Stomach (tissue), 9 donors: ENCODE results near the gene PRKN. TPM values are rescaled to one million over a fixed set of nuclear protein-coding genes. Genes with fewer than 3 reads are reported as not detected.

Experiments
- DNase-seq, 2 donors: peaks; one replicate each; pipeline versions ENCODE4 v3.0.0 to v3.0.0-alpha.2; 2013 to 2019
- H3K27ac ChIP-seq, 5 donors: fragments of 200-600 bp in 4 of 5; sonication (generic) in 4 of 5; one replicate each; pipeline ENCODE4 v1.5.1; 2013 to 2019; ENCODE audit warnings: mild to moderate bottlenecking in 1 of 5, moderate library complexity in 1 of 5
- H3K27me3 ChIP-seq, 3 donors: fragments of 200-600 bp; sonication (generic); one replicate each; pipeline ENCODE4 v1.5.1; 2017 to 2019; ENCODE audit warnings: mixed run types in 1 of 3
- H3K36me3 ChIP-seq, 4 donors: fragments of 200-600 bp; sonication (generic); 1 replicate in 3 of 4; 2 replicates in 1 of 4; pipeline ENCODE4 v1.5.1; 2016 to 2019
- H3K4me1 ChIP-seq, 4 donors: fragments of 200-600 bp; sonication (generic); one replicate each; pipeline ENCODE4 v1.5.1; 2016 to 2019
- H3K4me3 ChIP-seq, 4 donors: fragments of 200-600 bp; sonication (generic) in 3 of 4; one replicate each; pipeline ENCODE4 v1.5.1; 2016 to 2019; ENCODE audit warnings: mild to moderate bottlenecking in 1 of 4
- H3K9me3 ChIP-seq, 4 donors: fragments of 200-600 bp; sonication (generic); one replicate each; pipeline ENCODE4 v1.5.1; 2016 to 2019
- CTCF ChIP-seq, 7 experiments: fragments of 450-650 bp in 4 of 7; fragments of 200-600 bp in 3 of 7; sonication (generic) in 3 of 7; IDR thresholded peaks; one replicate each; pipeline ENCODE4 v1.5.1; 2016 to 2019; ENCODE audit warnings: antibody characterized with exemption in 7 of 7, control low read depth in 2 of 7, mild to moderate bottlenecking in 1 of 7
- EP300 ChIP-seq: sonication (generic); formaldehyde crosslinking; IDR thresholded peaks from one replicate; pipeline ENCODE4 v1.6.1; 2017; ENCODE audit warnings: antibody characterized with exemption
- POLR2A ChIP-seq, 4 donors: fragments of 450-650 bp; IDR thresholded peaks; one replicate each; pipeline ENCODE4 v1.6.1; 2016; ENCODE audit warnings: antibody characterized with exemption in 4 of 4, control low read depth in 2 of 4, mild to moderate bottlenecking in 1 of 4, moderate library complexity in 1 of 4
- POLR2AphosphoS5 ChIP-seq, 3 donors: sonication (generic); formaldehyde crosslinking; IDR thresholded peaks; one replicate each; pipeline ENCODE4 v1.6.1; 2016; ENCODE audit warnings: antibody characterized with exemption in 3 of 3
- WGBS, 5 donors: extraction: QIAGEN DNeasy Blood & Tissue Kit in 3 of 5; methylation state at CpG; one replicate each; pipeline versions ENCODE4 v1.1.5 to v1.1.7; 2013 to 2018; 5-methylcytosine and 5-hydroxymethylcytosine counted together
- intact Hi-C: fragments of 100-400 bp; cut with DNase I; formaldehyde crosslinking; loops from one replicate; pipeline ENCODE4 v1.15.1; 2023; ENCODE audit warnings: low total_unique reads
- polyA plus RNA-seq, 3 donors: library from polyadenylated mRNA; stranded (reverse); fragments of 200-250 nt; gene quantifications; one replicate each; pipeline ENCODE4 v1.2.3, GENCODE V29; 2013
- total RNA-seq, 5 donors: library from RNA; depleted of rRNA; stranded (reverse); fragments of >200 nt; gene quantifications; one replicate each; pipeline versions ENCODE4 v1.1.0 to v1.2.3, GENCODE V29; 2014 to 2016
- donor health status: healthy with polysubstance abuse.
- donor health status: Bipolar disorder and iron deficiency.
- donor health status: healthy.

Gene PRKN
- total and polyA plus RNA-seq, 8 donors, result 0.68 to 19.8 (median 9.5) TPM

GRCh38 chr6:161439093-161439492 lies 1288.5 kb downstream of the PRKN start:
- Histone ChIP-seq H3K4me3 (peak overlapping the region in 1 of 4 donors; percentile 18), H3K27ac (peak overlapping the region in 2 of 5 donors; percentile 14 to 17), H3K36me3 (no peaks in the 10 kb centered on the region), H3K4me1 (peaks cover 5 to 18% (median 13%) of the 10 kb centered on the region in 4 donors), H3K27me3 (no peaks in the 10 kb centered on the region), H3K9me3 (no peaks in the 10 kb centered on the region)
- intact Hi-C loops, result no loop called here
- TF ChIP-seq CTCF (IDR thresholded peaks at IDR 0.05), result no peak
- TF ChIP-seq POLR2AphosphoS5 (IDR thresholded peaks at IDR 0.05), result peak in 1 of 3 donors; percentile 23
- DNase-seq, result peak in 1 of 2 donors; percentile 63
- WGBS, 5 donors, result 43 to 65% (median 59%) methylated on average over 12 of the region's 12 CpGs

- Histone ChIP-seq H3K27ac (peak overlapping the region in 2 of 5 donors; percentile 14 to 17), H3K4me3 (peak overlapping the region in 1 of 4 donors; percentile 18), H3K4me1 (peaks cover 5 to 22% (median 16%) of the 10 kb centered on the region in 4 donors), H3K27me3 (no peaks in the 10 kb centered on the region), H3K36me3 (no peaks in the 10 kb centered on the region), H3K9me3 (no peaks in the 10 kb centered on the region)
- no peak for DNase-seq
- 92 to 95% (median 93%) methylated on average over 12 of the region's 12 CpGs for WGBS, 5 donors
- TF ChIP-seq EP300, result no peak
- TF ChIP-seq POLR2AphosphoS5 (IDR thresholded peaks at IDR 0.05), result no peak
- no peak for TF ChIP-seq POLR2A (IDR thresholded peaks at IDR 0.05)
- TF ChIP-seq CTCF (IDR thresholded peaks at IDR 0.05), result no peak
- intact Hi-C loops, result no loop called here
Observed at GRCh38 chr6:161438430-161439030, 1289.0 kb downstream of the PRKN start.

- Histone ChIP-seq H3K4me3 (no peak overlapping the region), H3K27ac (no peak overlapping the region), H3K36me3 (no peaks in the 10 kb centered on the region), H3K27me3 (no peaks in the 10 kb centered on the region), H3K4me1 (peaks cover 5 to 23% (median 16%) of the 10 kb centered on the region in 4 donors), H3K9me3 (no peaks in the 10 kb centered on the region)
- no peak for DNase-seq
- 89 to 95% (median 94%) methylated on average over 3 of the region's 3 CpGs for WGBS, 5 donors
- TF ChIP-seq POLR2A (IDR thresholded peaks at IDR 0.05) (no peak), POLR2AphosphoS5 (IDR thresholded peaks at IDR 0.05) (no peak), CTCF (IDR thresholded peaks at IDR 0.05) (no peak), EP300 (no peak)
- intact Hi-C loops, result no loop called here
Observed at GRCh38 chr6:161437851-161438250, 1289.7 kb downstream of the PRKN start.

GRCh38 chr6:161436106-161436876 lies 1291.3 kb downstream of the PRKN start:
- 83 to 94% (median 87%) methylated on average over 7 of the region's 7 CpGs for WGBS, 5 donors
- H3K27me3 ChIP-seq, result no peaks in the 10 kb centered on the region
- H3K9me3 ChIP-seq, result no peaks in the 10 kb centered on the region
- no peak for TF ChIP-seq POLR2A (IDR thresholded peaks at IDR 0.05)
- no peak for TF ChIP-seq CTCF (IDR thresholded peaks at IDR 0.05)
- TF ChIP-seq POLR2AphosphoS5 (IDR thresholded peaks at IDR 0.05), result no peak
- no peak for TF ChIP-seq EP300
- H3K4me3 ChIP-seq, result no peak overlapping the region
- DNase-seq, result no peak
- H3K36me3 ChIP-seq, result no peaks in the 10 kb centered on the region
- H3K27ac ChIP-seq, result no peak overlapping the region
- intact Hi-C loops, result no loop called here
- peaks cover 5 to 23% (median 16%) of the 10 kb centered on the region in 4 donors for H3K4me1 ChIP-seq
